Measurements from ENCODE around the gene IFNAR2.

Gene IFNAR2

DNA sequence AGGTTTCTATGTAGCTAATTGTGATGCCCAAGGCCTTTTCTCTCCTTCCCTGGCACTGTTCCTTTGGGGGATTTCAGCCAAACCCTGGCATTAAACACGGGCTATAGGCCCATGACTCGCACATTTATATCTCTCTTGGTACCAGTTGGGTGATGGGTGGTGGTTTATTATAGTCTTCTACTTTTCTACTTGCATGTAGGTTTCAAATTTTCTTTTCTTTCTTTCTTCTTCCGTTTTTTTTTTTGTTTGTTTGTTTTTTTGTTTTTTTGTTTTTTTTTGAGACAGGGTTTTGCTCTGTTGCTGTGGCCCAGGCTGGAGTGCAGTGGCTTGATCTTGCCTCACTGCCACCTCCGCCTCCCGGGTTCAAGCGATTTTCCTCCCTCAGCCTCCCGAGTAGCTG, 37.5 kb downstream of the IFNAR2 start:
- DNase-seq (ENCODE audit: low spot score): no peak

DNA sequence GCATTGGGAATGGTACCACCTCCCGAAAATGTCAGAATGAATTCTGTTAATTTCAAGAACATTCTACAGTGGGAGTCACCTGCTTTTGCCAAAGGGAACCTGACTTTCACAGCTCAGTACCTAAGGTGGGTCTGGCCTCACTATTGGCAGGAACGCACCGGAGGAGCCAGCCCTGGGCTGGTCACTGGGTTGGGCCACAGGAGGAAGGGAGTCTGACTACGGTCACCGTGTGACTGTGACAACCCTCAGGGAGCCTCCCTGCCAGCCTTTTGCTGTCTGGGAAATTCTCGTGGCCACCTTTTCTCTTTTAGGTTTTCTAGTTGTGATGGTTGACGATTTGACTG, 38.6 kb downstream of the IFNAR2 start:
- no peak for DNase-seq (ENCODE audit: low spot score)

DNA sequence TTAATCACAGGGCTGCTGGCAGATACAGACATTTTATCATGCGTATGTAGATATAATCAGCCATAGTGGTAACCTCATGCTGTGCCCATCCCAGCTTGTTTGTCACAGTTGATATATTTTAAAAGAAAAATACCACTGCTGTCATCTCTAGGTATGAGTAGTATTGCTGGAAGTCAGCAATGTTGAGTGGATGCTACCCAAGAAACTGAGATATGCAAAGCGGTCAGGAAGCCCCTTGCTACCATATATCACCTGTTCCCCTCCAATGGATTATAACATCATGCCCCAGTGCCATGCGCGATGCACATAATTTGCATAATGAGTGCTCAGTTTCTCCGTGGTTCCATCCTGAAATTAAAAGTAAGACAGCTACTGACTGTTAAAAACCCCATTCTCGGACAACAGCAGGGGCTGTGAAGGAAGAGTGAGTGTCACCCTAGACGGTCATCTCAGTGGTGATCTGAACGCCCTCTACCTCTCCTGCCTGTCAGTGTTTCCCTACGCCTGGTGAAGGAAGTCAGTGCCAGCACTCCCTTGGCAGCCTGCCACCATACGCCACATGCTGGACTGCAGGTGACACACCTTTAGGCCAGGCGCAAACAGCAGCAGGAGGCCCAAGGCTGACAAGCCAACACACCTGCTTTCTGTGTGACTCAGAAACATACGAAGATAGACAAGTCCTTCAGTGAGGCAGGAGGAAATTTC, 39.2 kb downstream of the IFNAR2 start:
- DNase-seq (ENCODE audit: low spot score): no peak

DNA sequence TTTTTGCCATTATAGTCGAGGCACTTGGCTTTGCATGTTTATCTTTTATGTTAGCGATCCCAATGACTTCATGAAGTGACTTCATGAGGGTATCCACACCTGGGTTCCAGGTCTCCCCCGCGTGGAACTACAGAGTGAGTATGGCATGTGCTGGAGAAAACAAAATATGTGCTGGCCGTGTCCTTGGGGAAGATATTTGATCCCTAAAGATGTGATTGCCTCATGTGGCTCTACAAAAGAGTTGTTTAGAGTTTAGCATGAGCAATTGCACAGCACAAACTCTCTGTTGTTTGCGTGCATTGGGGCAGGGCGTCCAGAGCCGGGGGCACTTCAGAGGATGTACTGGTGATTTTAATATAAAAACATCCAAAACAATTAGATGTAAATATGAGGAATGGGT, 41.2 kb downstream of the IFNAR2 start:
- DNase-seq (ENCODE audit: low spot score): no peak

DNA sequence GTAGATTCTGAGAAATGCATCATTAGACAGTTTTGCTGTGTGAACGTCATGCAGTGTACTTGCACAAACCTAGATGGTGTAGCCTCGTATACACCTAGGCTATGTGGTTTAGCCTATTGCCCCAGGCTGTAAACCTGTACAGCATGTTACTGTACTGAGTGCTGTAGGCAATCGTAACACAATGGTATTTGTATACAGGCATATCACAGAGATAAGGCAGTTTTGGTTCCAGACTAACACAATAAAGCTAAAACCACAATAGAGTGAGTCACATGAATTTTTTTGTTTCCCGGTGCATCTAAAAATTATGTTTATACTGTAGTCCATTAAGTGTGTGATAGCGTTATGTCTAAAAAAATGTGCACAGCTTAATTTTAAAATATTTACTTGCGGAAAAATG, 43.3 kb downstream of the IFNAR2 start:
- DNase-seq (ENCODE audit: low spot score): no peak

DNA sequence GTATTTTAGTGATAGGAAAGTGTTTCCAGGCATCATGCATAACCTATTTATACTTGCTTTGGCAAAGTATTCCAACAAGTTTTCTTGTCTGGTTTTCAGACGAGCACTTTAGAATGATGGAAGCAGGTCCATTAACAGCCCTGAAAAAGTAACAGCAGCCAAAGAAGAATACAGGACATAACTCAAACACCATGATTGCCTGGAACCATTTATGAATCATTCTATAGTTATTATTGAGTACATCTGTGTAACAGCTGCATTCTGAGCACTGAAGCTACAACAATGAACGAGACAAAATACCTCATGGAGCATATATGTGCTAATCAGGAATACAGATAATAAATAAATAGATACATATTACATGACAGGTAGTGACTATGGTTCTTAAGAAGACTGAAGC, 49.0 kb downstream of the IFNAR2 start:
- DNase-seq (ENCODE audit: low spot score): no peak

DNA sequence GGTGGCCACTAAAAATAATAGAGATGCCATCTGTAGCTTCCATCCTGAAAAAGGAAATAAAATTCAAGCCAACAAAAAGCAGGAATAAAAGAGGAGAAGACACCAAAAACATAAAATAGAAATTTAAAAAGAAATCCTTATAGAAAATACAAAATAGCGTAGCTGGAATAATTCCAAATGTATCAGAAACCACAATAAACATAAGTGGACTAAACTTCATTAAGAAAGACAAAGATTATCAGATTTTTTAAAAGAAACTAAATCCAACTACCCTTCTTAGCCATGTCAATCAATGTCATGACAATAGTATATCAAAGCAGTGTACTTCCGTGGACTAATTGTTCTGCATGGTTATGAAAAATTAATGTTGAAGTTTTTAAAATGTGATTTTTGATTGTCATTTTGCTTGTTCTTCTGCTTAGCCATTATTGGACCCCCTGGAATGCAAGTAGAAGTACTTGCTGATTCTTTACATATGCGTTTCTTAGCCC, 49.6 kb downstream of the IFNAR2 start:
- no peak for DNase-seq (ENCODE audit: low spot score)

All from SK-N-DZ (cell line).